ENCODE data around the gene GGTA1. TPM values are rescaled to one million over a fixed set of nuclear protein-coding genes. Genes with fewer than 3 reads are reported as not detected.

GGTA1 gene
- polyA plus RNA-seq, 12 donors = 7.9 to 21.5 (median 13.1) TPM; not detected in 1

- DNase-seq = no peak
These were observed 6.5 kb upstream of the GGTA1 start for GRCh38 chr9:121505903-121506735.

- no peak for DNase-seq
These were observed 3.8 kb upstream of the GGTA1 start for GRCh38 chr9:121503444-121503843.

- no peak for DNase-seq
These were observed 478 bp upstream of the GGTA1 start for GRCh38 chr9:121500165-121500478.

GRCh38 chr9:121499177-121499426 is 542 bp downstream of the GGTA1 start:
- DNase-seq = no peak

- DNase-seq = no peak
These were observed 1.0 kb downstream of the GGTA1 start for GRCh38 chr9:121498487-121499176.

- peak; percentile 68 for DNase-seq
These were observed 1.5 kb downstream of the GGTA1 start for GRCh38 chr9:121498150-121498486.

GRCh38 chr9:121495976-121496375 is 3.7 kb downstream of the GGTA1 start:
- DNase-seq = no peak

GRCh38 chr9:121494192-121494591 is 5.5 kb downstream of the GGTA1 start:
- no peak for DNase-seq

GRCh38 chr9:121491111-121491510 is 8.5 kb downstream of the GGTA1 start:
- no peak for DNase-seq

- DNase-seq = no peak
These were observed 10.3 kb downstream of the GGTA1 start for GRCh38 chr9:121489344-121489743.

GRCh38 chr9:121486043-121486442 is 13.6 kb downstream of the GGTA1 start:
- DNase-seq = no peak

GRCh38 chr9:121485623-121486022 is 14.0 kb downstream of the GGTA1 start:
- DNase-seq = no peak

GRCh38 chr9:121484651-121485446 is 14.8 kb downstream of the GGTA1 start:
- DNase-seq = no peak

- DNase-seq = no peak
These were observed 16.1 kb downstream of the GGTA1 start for GRCh38 chr9:121483473-121484031.

- no peak for DNase-seq
These were observed 16.6 kb downstream of the GGTA1 start for GRCh38 chr9:121483049-121483448.

- no peak for DNase-seq
These were observed 20.6 kb downstream of the GGTA1 start for GRCh38 chr9:121478816-121479676.

GRCh38 chr9:121476156-121476555 is 23.5 kb downstream of the GGTA1 start:
- no peak for DNase-seq

- no peak for DNase-seq
These were observed 25.3 kb downstream of the GGTA1 start for GRCh38 chr9:121474231-121474947.

GRCh38 chr9:121473229-121473628 is 26.4 kb downstream of the GGTA1 start:
- no peak for DNase-seq

- no peak for DNase-seq
These were observed 27.2 kb downstream of the GGTA1 start for GRCh38 chr9:121472446-121472845.

- no peak for DNase-seq
These were observed 33.5 kb downstream of the GGTA1 start for GRCh38 chr9:121466142-121466541.

Measured in muscle of arm (tissue), 12 donors.